NCI-H146 treated with DMSO at 0.1 percent for 48 hours (cell line): Measurements from ENCODE around the gene NPY1R.

Experiments
- DNase-seq: peaks from one replicate; lab custom pipeline; 2025; ENCODE audit not compliant: unreplicated experiment; lab: John Stamatoyannopoulos, UW

NPY1R gene

GRCh38 chr4:163332526-163333406 lies at the start of gene NPY1R:
TSS of gene NPY1R (minus strand) at chr4:163332596. CDS start at chr4:163326554, 6,042 bp downstream.
- peak; percentile 9 for DNase-seq

DNA sequence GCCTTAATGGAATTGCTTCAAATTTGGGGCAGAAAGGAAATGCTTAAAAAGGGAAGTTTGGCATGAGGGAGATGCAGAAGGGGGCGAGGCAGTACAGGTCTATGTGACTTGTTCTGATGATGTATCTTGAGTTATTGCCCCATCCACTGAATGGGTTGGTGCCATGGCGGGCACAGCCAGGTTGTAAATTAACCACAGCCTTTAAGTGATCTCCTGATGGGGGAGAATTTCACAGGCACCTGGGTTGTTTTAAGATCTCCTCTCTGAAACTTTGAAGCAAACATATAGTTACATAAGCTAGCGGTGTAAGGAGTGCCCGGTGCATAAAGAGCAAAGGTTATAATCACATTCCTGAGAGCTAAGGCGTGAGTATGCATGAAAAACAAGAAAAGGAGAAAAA lies 48.3 kb upstream of the NPY1R start:
- no peak for DNase-seq

DNA sequence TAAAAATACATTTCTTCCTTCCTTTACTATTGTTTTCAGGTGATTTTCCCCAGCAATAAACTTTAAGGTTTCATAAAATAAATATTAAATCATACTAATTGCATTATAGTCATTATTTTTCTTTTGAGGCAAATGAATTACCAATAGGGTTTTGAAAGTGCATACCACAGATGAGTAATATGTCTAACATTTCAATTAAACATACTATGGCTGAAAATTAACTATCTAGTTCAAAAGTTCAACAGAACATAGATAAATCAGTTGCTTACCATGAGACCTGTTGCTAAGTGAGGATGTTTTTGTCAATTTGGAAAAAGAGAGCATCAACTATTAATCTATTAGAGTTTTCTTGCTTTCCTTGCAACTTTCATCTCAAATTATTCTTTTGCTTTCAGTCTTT lies 46.3 kb upstream of the NPY1R start:
- DNase-seq: no peak

- DNase-seq: no peak
Measured at GRCh38 chr4:163372029-163372428, 39.6 kb upstream of the NPY1R start.

- DNase-seq: no peak
Measured at GRCh38 chr4:163367651-163368050, 35.3 kb upstream of the NPY1R start.

- no peak for DNase-seq
Measured at GRCh38 chr4:163356104-163356503, 23.7 kb upstream of the NPY1R start.

- no peak for DNase-seq
Measured at GRCh38 chr4:163353054-163353453, 20.7 kb upstream of the NPY1R start.

DNA sequence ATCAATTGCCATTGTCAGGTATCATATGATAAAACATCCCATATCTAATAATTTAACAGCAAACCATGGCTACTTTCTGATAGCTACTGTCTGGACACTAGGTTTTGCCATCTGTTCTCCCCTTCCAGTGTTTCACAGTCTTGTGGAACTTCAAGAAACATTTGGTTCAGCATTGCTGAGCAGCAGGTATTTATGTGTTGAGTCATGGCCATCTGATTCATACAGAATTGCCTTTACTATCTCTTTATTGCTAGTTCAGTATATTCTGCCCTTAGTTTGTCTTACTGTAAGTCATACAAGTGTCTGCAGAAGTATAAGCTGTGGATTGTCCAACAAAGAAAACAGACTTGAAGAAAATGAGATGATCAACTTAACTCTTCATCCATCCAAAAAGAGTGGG lies 18.3 kb upstream of the NPY1R start:
- DNase-seq: no peak

- no peak for DNase-seq
Measured at GRCh38 chr4:163344147-163345125, 12.0 kb upstream of the NPY1R start.

- no peak for DNase-seq
Measured at GRCh38 chr4:163343604-163344146, 11.3 kb upstream of the NPY1R start, which contains the start of gene NPY5R. TSS of gene NPY5R (plus strand) at chr4:163343892. CDS start at chr4:163350274, 6,382 bp downstream.

DNA sequence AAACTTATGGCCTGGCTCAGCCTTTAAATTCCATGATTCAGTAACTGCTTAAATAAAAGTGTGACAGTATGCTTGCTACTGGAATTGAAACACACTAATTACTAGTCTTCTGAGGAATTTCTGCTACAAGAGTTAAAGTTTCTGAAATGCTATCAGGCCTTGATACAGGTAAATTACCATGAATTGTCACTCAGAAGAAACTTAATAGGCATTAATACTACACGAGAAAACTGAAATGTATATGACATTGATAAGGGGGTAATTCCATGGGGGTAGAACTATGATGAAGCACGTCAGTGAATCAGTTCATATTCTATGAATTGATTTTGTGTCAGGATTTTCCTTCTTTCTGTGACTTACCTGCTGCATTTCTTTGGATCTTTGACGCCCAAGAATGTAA lies 3.0 kb upstream of the NPY1R start:
- no peak for DNase-seq

- DNase-seq: no peak
Measured at GRCh38 chr4:163331629-163332376, 593 bp downstream of the NPY1R start.

DNA sequence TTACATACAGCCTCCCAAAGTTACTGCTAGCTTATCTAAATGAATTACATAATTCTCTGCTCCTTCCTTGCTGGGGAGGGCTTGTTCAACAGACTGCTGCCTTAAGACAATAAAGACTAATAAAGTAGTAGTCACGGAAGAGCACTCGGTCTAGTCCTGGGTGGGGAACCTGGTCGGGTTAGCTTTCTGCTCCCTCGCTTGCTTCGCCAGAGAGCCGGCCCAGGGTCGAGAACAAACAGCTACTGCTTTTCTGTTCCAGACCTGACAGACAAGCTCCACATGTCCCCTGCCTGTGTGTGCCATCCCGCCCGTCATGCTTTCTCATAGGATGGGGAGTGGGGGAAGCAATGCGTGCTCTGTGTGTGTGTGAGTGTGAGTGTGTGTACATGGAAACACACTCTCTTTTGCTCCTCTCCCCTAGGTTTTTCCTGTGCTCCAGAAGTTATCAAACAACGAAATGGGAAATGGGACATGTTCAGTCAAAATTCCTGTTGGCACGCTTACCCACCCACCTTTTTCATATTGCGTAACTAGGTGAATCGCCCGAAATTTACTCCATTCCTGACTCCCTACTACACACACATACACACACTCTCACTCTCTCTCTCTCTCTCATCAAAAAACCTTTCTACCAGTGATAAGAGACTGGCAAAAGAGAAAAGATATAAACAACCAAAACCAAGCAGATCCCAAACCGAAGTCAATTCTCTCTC lies 1.3 kb downstream of the NPY1R start:
- DNase-seq: no peak

- DNase-seq: no peak
Measured at GRCh38 chr4:163317110-163317509, 15.3 kb downstream of the NPY1R start.

DNA sequence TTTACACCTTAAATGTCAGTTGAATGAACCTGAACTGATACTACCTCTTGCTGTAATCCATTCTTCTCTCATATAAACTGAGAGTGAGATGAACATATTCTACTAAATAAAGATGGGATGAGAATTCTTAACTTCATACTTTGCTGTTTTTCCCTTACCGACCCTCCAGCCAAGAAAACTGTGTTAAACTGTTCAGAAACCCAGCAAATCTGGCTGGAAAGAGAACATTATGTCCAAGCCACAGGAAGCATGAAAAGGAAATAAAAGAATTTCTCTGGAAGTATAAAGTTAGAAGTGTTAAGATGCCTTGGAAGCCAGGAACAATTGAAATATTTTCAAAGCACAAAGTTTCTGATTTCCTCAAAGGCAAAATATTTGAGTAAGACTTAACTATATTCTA lies 22.9 kb downstream of the NPY1R start:
- no peak for DNase-seq

GRCh38 chr4:163303069-163303468 lies 29.3 kb downstream of the NPY1R start:
- DNase-seq: no peak

GRCh38 chr4:163300445-163300844 lies 32.0 kb downstream of the NPY1R start:
- no peak for DNase-seq

GRCh38 chr4:163295138-163295537 lies 37.3 kb downstream of the NPY1R start:
- DNase-seq: no peak

GRCh38 chr4:163284304-163284703 lies 48.1 kb downstream of the NPY1R start:
- DNase-seq: no peak
